HG03378 (cell line): Measurements from ENCODE around the gene ABCD1.

Source experiments
- ATAC-seq: cut with Tn5 transposase; IDR thresholded peaks from one replicate; pipeline ENCODE4 v1.9.1; 2021; ENCODE audit warnings: mild to moderate bottlenecking, moderate library complexity; ENCODE audit not compliant: unreplicated experiment

The ABCD1 gene

GRCh38 chrX:153750127-153750774, 25.6 kb downstream of the ABCD1 start:
- ATAC-seq = no peak

- ATAC-seq = no peak
These were observed 30.5 kb downstream of the ABCD1 start for GRCh38 chrX:153755136-153755535.

- no peak for ATAC-seq
These were observed 37.2 kb downstream of the ABCD1 start for GRCh38 chrX:153761863-153762262.

GRCh38 chrX:153762626-153763173, 38.0 kb downstream of the ABCD1 start:
- ATAC-seq = no peak

GRCh38 chrX:153763298-153763932, 38.8 kb downstream of the ABCD1 start:
- no peak for ATAC-seq

GRCh38 chrX:153763989-153764755, 39.5 kb downstream of the ABCD1 start, which contains the start of gene PLXNB3:
Gene PLXNB3, plus strand, starts transcription at chrX:153764249. Its CDS starts 1,287 bp downstream, at chrX:153765536.
- ATAC-seq = peak; percentile 56

GRCh38 chrX:153764786-153765137, 40.1 kb downstream of the ABCD1 start:
- ATAC-seq = no peak

- no peak for ATAC-seq
These were observed 40.8 kb downstream of the ABCD1 start for GRCh38 chrX:153765138-153766079.

- ATAC-seq = no peak
These were observed 41.6 kb downstream of the ABCD1 start for GRCh38 chrX:153766098-153766817.

GRCh38 chrX:153766871-153767673, 42.4 kb downstream of the ABCD1 start:
- no peak for ATAC-seq

- ATAC-seq = no peak
These were observed 43.0 kb downstream of the ABCD1 start for GRCh38 chrX:153767674-153768055.

- ATAC-seq = no peak
These were observed 43.9 kb downstream of the ABCD1 start for GRCh38 chrX:153768311-153769157.

- ATAC-seq = no peak
These were observed 44.7 kb downstream of the ABCD1 start for GRCh38 chrX:153769158-153769864.

GRCh38 chrX:153769865-153770600, 45.4 kb downstream of the ABCD1 start:
- ATAC-seq = no peak

- no peak for ATAC-seq
These were observed 46.2 kb downstream of the ABCD1 start for GRCh38 chrX:153770601-153771414.
